T-cell (primary cell): ENCODE results near the gene DHX58. TPM values are rescaled to one million over a fixed set of nuclear protein-coding genes. Genes with fewer than 3 reads are reported as not detected.

ENCODE experiments used
- ATAC-seq, 4 experiments: fragments of 200-7000 bp in 3 of 4; fragments of 150-1000 bp in 1 of 4; cut with Tn5 transposase; replicated peaks in 1 of 4; 1 replicate in 3 of 4; 2 replicates in 1 of 4; pipeline ENCODE4 v1.10.0; 2021; ENCODE audit warnings: moderate library complexity in 3 of 4, mild to moderate bottlenecking in 2 of 4, moderate number of reproducible peaks in 1 of 4
- CTCF ChIA-PET, 2 donors: fragments of 300-600 bp; sonication (Branson Sonifier 250); formaldehyde crosslinking; loops; one replicate each; lab custom pipeline; 2022; ENCODE audit warnings: antibody characterized with exemption in 2 of 2; lab: Charles Lee
- POLR2A ChIA-PET, 2 donors: fragments of 300-600 bp; sonication (Branson Sonifier 250); formaldehyde crosslinking; loops; one replicate each; lab custom pipeline; 2022; ENCODE audit warnings: antibody characterized with exemption in 2 of 2; lab: Charles Lee
- DNase-seq, 35 experiments: peaks; one replicate each; pipeline versions ENCODE4 v3.0.0 to v3.0.0-alpha.2; 2013 to 2023
- H3K27ac ChIP-seq: one replicate; pipeline ENCODE4 v1.5.1; 2013; ENCODE audit warnings: low read length
- H3K27me3 ChIP-seq, 2 experiments: replicated peaks in 1 of 2; 1 replicate in 1 of 2; 2 replicates in 1 of 2; pipeline versions ENCODE4 v1.6.1 to v1.7.0; 2013; ENCODE audit warnings: low read length in 1 of 2, mixed read lengths in 1 of 2; ENCODE audit not compliant: control insufficient read depth in 2 of 2, insufficient read depth in 2 of 2; ENCODE audit errors: extremely low read depth in 1 of 2
- H3K36me3 ChIP-seq, 2 donors: 1 replicate in 1 of 2; 2 replicates in 1 of 2; pipeline versions ENCODE4 v1.6.1 to v1.7.0; 2013; ENCODE audit warnings: low read length in 1 of 2; ENCODE audit not compliant: control insufficient read depth in 2 of 2, insufficient read depth in 1 of 2; ENCODE audit errors: extremely low read depth in 1 of 2
- H3K4me1 ChIP-seq, 2 experiments: 1 replicate in 1 of 2; 2 replicates in 1 of 2; pipeline versions ENCODE4 v1.6.1 to v1.7.0; 2013; ENCODE audit warnings: low read length in 2 of 2, mixed read lengths in 1 of 2; ENCODE audit not compliant: insufficient read depth in 2 of 2, control insufficient read depth in 1 of 2; ENCODE audit errors: extremely low read depth in 1 of 2
- H3K4me3 ChIP-seq, 2 donors: 1 replicate in 1 of 2; 2 replicates in 1 of 2; pipeline versions ENCODE4 v1.5.1 to v1.7.0; 2013; ENCODE audit warnings: mild to moderate bottlenecking in 2 of 2, low read length in 1 of 2, moderate library complexity in 1 of 2; ENCODE audit not compliant: control insufficient read depth in 1 of 2; ENCODE audit errors: extremely low read depth in 1 of 2
- H3K9me3 ChIP-seq: 2 replicates; pipeline ENCODE4 v1.7.0; 2013
- H3K27ac Mint-ChIP-seq, 2 donors: one replicate each; pipeline ENCODE4 v1.8.0; 2020 to 2021; ENCODE audit warnings: mild to moderate bottlenecking in 2 of 2, mixed read lengths in 2 of 2
- H3K27me3 Mint-ChIP-seq, 2 donors: one replicate each; pipeline ENCODE4 v1.8.0; 2021 to 2022; ENCODE audit warnings: mixed read lengths in 2 of 2
- H3K36me3 Mint-ChIP-seq: one replicate; pipeline ENCODE4 v1.8.0; 2021; ENCODE audit warnings: mixed read lengths
- H3K4me1 Mint-ChIP-seq, 3 donors: one replicate each; pipeline ENCODE4 v1.8.0; 2020 to 2022; ENCODE audit warnings: mixed read lengths in 3 of 3, mild to moderate bottlenecking in 1 of 3
- H3K4me3 Mint-ChIP-seq, 3 donors: one replicate each; pipeline ENCODE4 v1.8.0; 2020 to 2022; ENCODE audit warnings: mild to moderate bottlenecking in 3 of 3, mixed read lengths in 3 of 3, moderate library complexity in 3 of 3
- H3K9me3 Mint-ChIP-seq, 3 donors: one replicate each; pipeline ENCODE4 v1.8.0; 2020 to 2022; ENCODE audit warnings: mixed read lengths in 3 of 3
- WGBS: methylation state at CpG from one replicate; pipeline ENCODE4 v1.1.5; 2013; ENCODE audit warnings: missing lambda C conversion rate; ENCODE audit not compliant: insufficient coverage; 5-methylcytosine and 5-hydroxymethylcytosine counted together
- total RNA-seq, 35 experiments: library from RNA in 6 of 35; stranded (reverse) in 6 of 35; fragments of 120-200 nt in 1 of 35; gene quantifications; one replicate each; pipeline versions ENCODE4 v1.2.1 to v1.2.4 and lab custom pipeline; 2013 to 2026

The DHX58 gene
- total RNA-seq, 5 donors from 2014 or later (not counting 1 experiment from before 2014, with no cell fraction given) = 38.2 to 63.0 (median 41.7) TPM

DNA sequence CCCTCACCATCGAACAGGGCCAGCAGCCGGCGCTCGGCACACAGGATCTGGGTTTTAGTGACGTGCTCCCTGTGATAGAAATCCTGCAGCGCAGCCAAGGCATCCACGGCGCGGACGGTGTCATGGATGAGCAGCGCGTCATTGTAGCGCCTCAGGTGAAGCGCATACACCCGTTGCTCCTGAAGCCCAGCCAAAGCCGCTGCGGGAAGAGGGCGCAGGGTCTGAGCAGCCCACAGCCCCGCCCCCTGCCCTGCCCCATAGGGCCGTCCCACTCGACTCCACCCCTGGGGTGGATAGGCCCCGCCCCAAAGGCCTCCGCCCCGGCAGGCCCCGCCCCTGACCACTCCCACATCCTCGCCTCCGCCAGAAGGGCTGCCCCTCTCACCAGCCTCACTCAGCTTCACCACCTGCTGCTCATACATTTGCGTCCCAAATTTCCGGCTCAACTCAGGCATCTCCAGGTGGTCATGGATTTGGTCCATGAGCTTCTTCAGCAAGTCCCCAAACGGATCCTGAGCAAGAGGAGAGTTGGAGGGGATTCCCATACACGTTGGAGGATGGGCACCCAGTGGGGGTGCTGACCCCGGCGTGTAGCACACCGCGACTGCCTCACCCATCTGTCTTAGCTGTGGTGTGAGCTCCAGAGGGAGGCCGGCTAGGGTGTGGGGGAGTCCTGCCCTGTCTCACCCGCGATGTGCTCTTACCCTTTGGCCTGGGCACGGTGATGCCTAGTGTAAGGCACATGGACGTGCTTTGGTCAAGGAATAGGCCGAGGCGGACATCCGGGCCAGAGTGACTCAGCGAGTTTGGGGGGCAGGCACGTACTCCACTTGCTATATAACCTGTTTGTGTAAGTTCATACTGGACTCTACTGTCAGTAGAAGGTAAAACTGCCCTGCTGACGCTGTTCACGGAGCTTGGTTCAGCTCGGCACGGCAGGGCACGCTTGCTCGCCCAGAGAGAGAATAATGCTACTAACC is 4.6 kb downstream of the DHX58 start:
- Histone ChIP-seq H3K27ac (no peak overlapping the region), H3K4me3 (peak overlapping the region in 1 of 2 donors; percentile 55), H3K9me3 (no peaks in the 10 kb centered on the region), H3K36me3 (peaks cover 3 to 43% of the 10 kb centered on the region in 2 donors), H3K4me1 (peaks cover 13 to 44% of the 10 kb centered on the region in 2 experiments), H3K27me3 (no peaks in the 10 kb centered on the region)
- ChIA-PET POLR2A (interaction anchor here in 1 of 2 donors (0.6 kb wide), 1 partner anchor 96 kb away, joined by 3 read pairs; no protein-coding TSS in a partner anchor), CTCF (interaction anchor here (0.6 to 0.8 kb wide), 3 partner anchors 40 to 1280 kb away, joined by 3 to 4 read pairs (median 3); no protein-coding TSS in a partner anchor)
- ATAC-seq (peak; percentile 79 to 86 (median 83)), DNase-seq (peak; percentile 74 to 96 (median 87))
- Mint-ChIP-seq H3K9me3 (no peaks in the 10 kb centered on the region), H3K36me3 (peaks cover 28% of the 10 kb centered on the region), H3K27me3 (no peaks in the 10 kb centered on the region), H3K4me3 (peak overlapping the region; percentile 62 to 69 (median 65)), H3K27ac (peak overlapping the region in 1 of 2 donors; percentile 66), H3K4me1 (peaks cover 32 to 49% (median 37%) of the 10 kb centered on the region in 3 donors)
- WGBS = 53% methylated on average over 47 of the region's 51 CpGs

DNA sequence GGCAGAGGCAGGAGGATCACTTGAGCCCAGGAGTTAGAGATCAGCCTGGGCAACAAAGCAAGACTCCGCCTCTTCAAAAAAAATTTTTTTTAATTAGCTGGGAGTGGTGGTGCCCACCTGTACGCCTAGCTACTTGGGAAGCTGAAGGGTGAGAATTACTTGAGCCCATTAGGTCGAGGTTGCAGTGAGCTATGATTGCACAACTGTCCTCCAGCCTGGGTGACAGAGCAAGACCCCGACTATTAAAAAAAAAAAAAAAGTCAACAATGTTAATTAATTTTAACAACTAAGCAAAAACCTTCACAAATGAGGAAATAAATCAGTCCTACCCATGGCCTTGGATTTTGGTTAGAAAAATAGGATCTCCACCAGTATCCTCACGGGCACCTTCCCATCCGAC is 5.4 kb downstream of the DHX58 start:
- H3K36me3 Mint-ChIP-seq = peaks cover 28% of the 10 kb centered on the region
- peaks cover 29 to 43% (median 32%) of the 10 kb centered on the region in 3 donors for H3K4me1 Mint-ChIP-seq

DNA sequence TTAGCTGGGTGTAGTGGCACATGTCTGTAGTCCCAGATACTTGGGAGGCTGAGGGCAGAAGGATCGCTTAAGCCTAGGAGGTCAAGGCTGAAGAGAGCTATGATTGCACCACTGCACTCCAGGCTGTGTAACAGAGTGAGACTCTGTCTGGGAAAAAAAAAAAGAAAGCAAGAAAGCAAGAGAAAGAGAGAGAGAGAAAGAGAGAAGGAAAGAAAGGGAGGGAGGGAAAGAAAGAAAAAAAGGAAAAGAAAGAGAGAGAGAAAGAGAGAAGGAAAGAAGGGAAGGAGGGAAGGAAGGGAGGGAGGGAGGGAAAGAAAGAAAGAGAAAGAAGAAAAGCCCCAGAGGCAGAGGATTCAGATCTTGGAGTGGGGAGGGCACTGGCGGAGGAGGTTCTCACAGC is 6.5 kb downstream of the DHX58 start:
- Mint-ChIP-seq H3K27ac (no peak overlapping the region), H3K4me1 (peaks cover 19 to 32% (median 21%) of the 10 kb centered on the region in 3 donors), H3K9me3 (no peaks in the 10 kb centered on the region), H3K27me3 (no peaks in the 10 kb centered on the region), H3K4me3 (peak overlapping the region in 1 of 3 donors; percentile 4), H3K36me3 (peaks cover 27% of the 10 kb centered on the region)
- ChIA-PET POLR2A (interaction anchor here in 1 of 2 donors (0.6 kb wide), 1 partner anchor 10 kb away, joined by 8 read pairs; no protein-coding TSS in a partner anchor), CTCF (interaction anchor here (0.6 to 1.2 kb wide), 2 partner anchors 32 to 50 kb away, joined by 3 to 4 read pairs; no protein-coding TSS in a partner anchor)
- H3K36me3 ChIP-seq = peaks cover 3 to 44% of the 10 kb centered on the region in 2 donors
- H3K27me3 ChIP-seq = no peaks in the 10 kb centered on the region
- H3K9me3 ChIP-seq = no peaks in the 10 kb centered on the region
- no peak for ATAC-seq
- H3K27ac ChIP-seq = no peak overlapping the region
- 100% methylated on average over 1 of the region's 2 CpGs for WGBS
- peaks cover 3 to 30% of the 10 kb centered on the region in 2 experiments for H3K4me1 ChIP-seq
- no peak overlapping the region for H3K4me3 ChIP-seq
- DNase-seq = no peak

More for the DNA sequence above, 5.4 kb downstream of the DHX58 start:
- DNase-seq (no peak), ATAC-seq (no peak)
- no peaks in the 10 kb centered on the region for H3K27me3 ChIP-seq
- no peaks in the 10 kb centered on the region for H3K9me3 Mint-ChIP-seq
- H3K27me3 Mint-ChIP-seq = no peaks in the 10 kb centered on the region
- ChIA-PET POLR2A (interaction anchor here (0.6 to 0.7 kb wide), 2 partner anchors 8 to 281 kb away, joined by 3 to 6 read pairs; partner anchors contain the start of gene STAT3 (in 1 of the 2)), CTCF (interaction anchor here in 1 of 2 donors (0.6 kb wide), 2 partner anchors 40 to 829 kb away, joined by 3 read pairs; no protein-coding TSS in a partner anchor)
- H3K9me3 ChIP-seq = no peaks in the 10 kb centered on the region
- H3K4me1 ChIP-seq = peaks cover 10 to 38% of the 10 kb centered on the region in 2 experiments
- peaks cover 3 to 44% of the 10 kb centered on the region in 2 donors for H3K36me3 ChIP-seq
- H3K27ac ChIP-seq = no peak overlapping the region
- H3K4me3 Mint-ChIP-seq = peak overlapping the region; percentile 62 to 69 (median 65)
- WGBS = 71% methylated on average over 2 of the region's 6 CpGs
- peak overlapping the region in 1 of 2 donors; percentile 66 for H3K27ac Mint-ChIP-seq
- no peak overlapping the region for H3K4me3 ChIP-seq

DNA sequence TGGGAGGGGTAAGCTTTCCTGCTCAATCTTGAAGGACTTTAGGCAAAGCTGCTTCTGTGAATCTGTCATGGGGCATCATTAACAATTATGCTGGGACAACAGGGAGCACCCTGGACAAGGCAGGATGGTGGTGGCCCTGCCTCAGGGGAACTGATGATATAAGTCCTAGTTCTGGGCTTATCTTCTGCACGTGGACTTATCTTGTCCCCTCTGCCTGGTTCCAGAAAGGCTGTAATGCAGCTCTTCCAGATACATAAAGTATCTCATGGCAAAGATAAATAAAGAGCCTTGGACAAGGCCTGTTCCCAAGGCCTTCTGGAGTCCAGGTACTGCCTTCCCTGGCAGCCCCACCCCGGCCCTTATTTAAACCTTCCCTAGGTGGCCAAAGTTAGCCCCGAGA is 8.2 kb downstream of the DHX58 start:
- peaks cover 3 to 37% of the 10 kb centered on the region in 2 donors for H3K36me3 ChIP-seq
- WGBS = 83% methylated on average over 2 of the region's 3 CpGs
- H3K27me3 Mint-ChIP-seq = no peaks in the 10 kb centered on the region
- H3K4me3 ChIP-seq = no peak overlapping the region
- ChIA-PET CTCF (interaction anchor here in 1 of 2 donors (1.0 kb wide), 1 partner anchor 13 kb away, joined by 9 read pairs; no protein-coding TSS in a partner anchor), POLR2A (no interaction called here)
- H3K27ac Mint-ChIP-seq = no peak overlapping the region
- ATAC-seq (no peak), DNase-seq (no peak)
- H3K27ac ChIP-seq = no peak overlapping the region
- peaks cover 0 to 20% of the 10 kb centered on the region in 2 experiments for H3K4me1 ChIP-seq
- H3K36me3 Mint-ChIP-seq = peaks cover 17% of the 10 kb centered on the region
- peaks cover 6 to 19% (median 11%) of the 10 kb centered on the region in 3 donors for H3K4me1 Mint-ChIP-seq
- no peak overlapping the region for H3K4me3 Mint-ChIP-seq
- H3K9me3 ChIP-seq = no peaks in the 10 kb centered on the region
- H3K9me3 Mint-ChIP-seq = no peaks in the 10 kb centered on the region
- H3K27me3 ChIP-seq = no peaks in the 10 kb centered on the region

DNA sequence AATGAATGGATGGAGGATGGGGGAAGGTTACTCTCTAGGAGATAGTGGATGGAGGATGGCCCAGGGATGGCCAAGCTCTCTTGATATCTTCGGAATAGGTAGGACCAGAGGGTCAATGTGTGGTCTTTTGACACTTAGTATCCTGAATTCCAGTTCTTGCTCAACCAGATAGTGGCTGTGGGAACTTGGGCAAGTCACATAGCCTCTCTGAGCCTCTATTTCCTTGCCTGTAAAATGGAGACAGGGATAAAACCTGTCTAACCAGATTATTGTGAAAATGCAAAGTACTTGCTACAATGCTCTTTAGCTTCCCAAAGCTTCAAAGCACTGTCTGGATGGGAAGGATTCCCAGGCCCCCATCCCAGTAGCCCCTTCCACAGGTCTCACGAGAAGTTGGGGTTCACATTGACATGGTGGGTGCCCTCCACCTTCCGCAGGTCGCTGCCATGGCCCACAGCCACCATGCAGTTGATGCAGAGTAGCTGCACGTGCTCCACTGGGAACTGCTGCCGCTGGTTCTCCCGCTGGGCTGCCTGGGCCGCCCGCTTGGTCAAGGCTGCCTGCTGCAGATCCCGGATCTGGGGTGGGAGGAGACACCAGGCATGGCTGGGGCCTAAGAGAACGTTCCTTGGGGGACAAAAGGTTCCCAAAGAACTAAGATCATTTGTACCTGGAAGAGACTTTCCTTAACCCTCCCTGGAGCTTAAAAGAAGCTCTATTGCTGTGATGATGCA is 9.1 kb downstream of the DHX58 start:
- no peak overlapping the region for H3K4me3 Mint-ChIP-seq
- 91% methylated on average over 8 of the region's 11 CpGs for WGBS

More for the DNA sequence above, 9.1 kb downstream of the DHX58 start:
- H3K9me3 ChIP-seq = no peaks in the 10 kb centered on the region
- H3K4me1 ChIP-seq = peaks cover 0 to 22% of the 10 kb centered on the region in 2 experiments
- Mint-ChIP-seq H3K27me3 (no peaks in the 10 kb centered on the region), H3K27ac (no peak overlapping the region), H3K36me3 (peaks cover 12% of the 10 kb centered on the region), H3K9me3 (no peaks in the 10 kb centered on the region), H3K4me1 (peaks cover 6 to 13% (median 10%) of the 10 kb centered on the region in 3 donors)
- peaks cover 0 to 3% of the 10 kb centered on the region in 2 experiments for H3K27me3 ChIP-seq
- DNase-seq (no peak), ATAC-seq (no peak)
- POLR2A ChIA-PET = no interaction called here
- H3K4me3 ChIP-seq = no peak overlapping the region
- peaks cover 3 to 28% of the 10 kb centered on the region in 2 donors for H3K36me3 ChIP-seq
- CTCF ChIA-PET = interaction anchor here in 1 of 2 donors (0.6 to 1.0 kb wide), 2 partner anchors 14 to 1006 kb away, joined by 6 to 9 read pairs; no protein-coding TSS in a partner anchor
- no peak overlapping the region for H3K27ac ChIP-seq
